NT2/D1 (cell line): ENCODE measurements around the gene TSPAN14.

Source experiments
- YY1 ChIP-seq: IDR thresholded peaks from 2 replicates; pipeline ENCODE4 v1.6.1; 2011; ENCODE audit not compliant: insufficient read length, insufficient read depth
- ZNF274 ChIP-seq: IDR thresholded peaks from 2 replicates; pipeline ENCODE4 v1.6.1; 2011; ENCODE audit warnings: mild to moderate bottlenecking, low read depth, low read length

GRCh38 chr10:80453056-80453841 lies 861 bp upstream of the TSPAN14 start:
- TF ChIP-seq ZNF274 (no peak), YY1 (no peak)
